Liver (tissue), 9 donors: ENCODE data around the gene IPP. TPM values are rescaled to one million over a fixed set of nuclear protein-coding genes. Genes with fewer than 3 reads are reported as not detected.

ENCODE experiments used
- DNase-seq: peaks from one replicate; pipeline ENCODE4 v3.0.0-alpha.2; 2017; ENCODE audit warnings: low spot score
- H3K27ac ChIP-seq, 2 donors: one replicate each; pipeline ENCODE4 v1.7.0; 2013; ENCODE audit warnings: inconsistent platforms in 2 of 2, low read length in 2 of 2, control low read depth in 1 of 2, low read depth in 1 of 2, mild to moderate bottlenecking in 1 of 2
- H3K27me3 ChIP-seq, 4 donors: one replicate each; pipeline versions ENCODE4 v1.6.1 to v1.7.0; 2013; ENCODE audit warnings: low read length in 3 of 4, inconsistent platforms in 1 of 4, mild to moderate bottlenecking in 1 of 4, moderate library complexity in 1 of 4; ENCODE audit not compliant: control insufficient read depth in 4 of 4, insufficient read depth in 4 of 4
- H3K36me3 ChIP-seq, 4 donors: one replicate each; pipeline versions ENCODE4 v1.6.1 to v1.7.0; 2013; ENCODE audit warnings: low read length in 3 of 4, mild to moderate bottlenecking in 3 of 4, low read depth in 1 of 4, moderate library complexity in 1 of 4; ENCODE audit not compliant: control insufficient read depth in 4 of 4, insufficient read depth in 3 of 4
- H3K4me1 ChIP-seq, 4 donors: one replicate each; pipeline versions ENCODE4 v1.6.1 to v1.7.0; 2013; ENCODE audit warnings: low read length in 3 of 4, mild to moderate bottlenecking in 3 of 4, moderate library complexity in 1 of 4; ENCODE audit not compliant: control insufficient read depth in 4 of 4, insufficient read depth in 4 of 4
- H3K4me3 ChIP-seq, 3 donors: one replicate each; pipeline versions ENCODE4 v1.6.1 to v1.7.0; 2013; ENCODE audit warnings: low read length in 3 of 3, control low read depth in 1 of 3, low read depth in 1 of 3, mild to moderate bottlenecking in 1 of 3
- H3K9ac ChIP-seq, 2 donors: one replicate each; pipeline ENCODE4 v1.7.0; 2013; ENCODE audit warnings: low read length in 2 of 2, mild to moderate bottlenecking in 2 of 2, moderate library complexity in 2 of 2, control low read depth in 1 of 2, low read depth in 1 of 2
- H3K9me3 ChIP-seq, 4 donors: one replicate each; pipeline versions ENCODE4 v1.6.1 to v1.7.0; 2013; ENCODE audit warnings: low read length in 3 of 4; ENCODE audit not compliant: control insufficient read depth in 4 of 4
- ATF3 ChIP-seq: IDR thresholded peaks from 2 replicates; pipeline ENCODE4 v1.6.1; 2016; ENCODE audit warnings: antibody characterized with exemption
- CTCF ChIP-seq: fragments of 150-350 bp; IDR thresholded peaks from 2 replicates; pipeline ENCODE4 v1.5.1; 2017; ENCODE audit warnings: improper control_type of control experiment, low read depth, low read length; ENCODE audit not compliant: missing input control
- EGR1 ChIP-seq, 2 donors: IDR thresholded peaks; 2 replicates each; pipeline ENCODE4 v1.6.1; 2016 to 2018; ENCODE audit warnings: antibody characterized with exemption in 2 of 2, low read depth in 2 of 2
- FOXA1 ChIP-seq: IDR thresholded peaks from 2 replicates; pipeline ENCODE4 v1.6.1; 2016; ENCODE audit warnings: antibody characterized with exemption
- FOXA2 ChIP-seq: IDR thresholded peaks from 2 replicates; pipeline ENCODE4 v1.6.1; 2016; ENCODE audit warnings: antibody characterized with exemption
- GABPA ChIP-seq, 2 donors: IDR thresholded peaks in 1 of 2; conservative IDR thresholded peaks in 1 of 2; 2 replicates each; pipeline ENCODE4 v1.6.1; 2016; ENCODE audit warnings: antibody characterized with exemption in 2 of 2, mild to moderate bottlenecking in 1 of 2, moderate library complexity in 1 of 2
- HNF4A ChIP-seq, 2 donors: conservative IDR thresholded peaks; 2 replicates each; pipeline ENCODE4 v1.6.1; 2016; ENCODE audit warnings: antibody characterized with exemption in 2 of 2, mild to moderate bottlenecking in 2 of 2
- HNF4G ChIP-seq: IDR thresholded peaks from 2 replicates; pipeline ENCODE4 v1.6.1; 2016; ENCODE audit warnings: antibody characterized with exemption
- JUND ChIP-seq, 2 donors: IDR thresholded peaks; 2 replicates each; pipeline ENCODE4 v1.6.1; 2016; ENCODE audit warnings: antibody characterized with exemption in 2 of 2
- MAX ChIP-seq: IDR thresholded peaks from 2 replicates; pipeline ENCODE4 v1.6.1; 2016; ENCODE audit warnings: antibody characterized with exemption
- NR2F2 ChIP-seq: IDR thresholded peaks from 2 replicates; pipeline ENCODE4 v1.6.1; 2016; ENCODE audit warnings: antibody characterized with exemption
- RAD21 ChIP-seq, 2 donors: IDR thresholded peaks; 2 replicates each; pipeline ENCODE4 v1.6.1; 2016; ENCODE audit warnings: antibody characterized with exemption in 2 of 2, mild to moderate bottlenecking in 2 of 2
- REST ChIP-seq: IDR thresholded peaks from 2 replicates; pipeline ENCODE4 v1.6.1; 2016; ENCODE audit warnings: antibody characterized with exemption, mild to moderate bottlenecking
- RXRA ChIP-seq, 2 donors: IDR thresholded peaks; 2 replicates each; pipeline ENCODE4 v1.6.1; 2017 to 2018; ENCODE audit warnings: antibody characterized with exemption in 2 of 2, mild to moderate bottlenecking in 1 of 2
- SP1 ChIP-seq: IDR thresholded peaks from 2 replicates; pipeline ENCODE4 v1.6.1; 2018; ENCODE audit warnings: antibody characterized with exemption, mild to moderate bottlenecking
- TAF1 ChIP-seq: conservative IDR thresholded peaks from 2 replicates; pipeline ENCODE4 v1.6.1; 2016; ENCODE audit warnings: antibody characterized with exemption, mild to moderate bottlenecking
- YY1 ChIP-seq: IDR thresholded peaks from 2 replicates; pipeline ENCODE4 v1.6.1; 2016; ENCODE audit warnings: antibody characterized with exemption, mild to moderate bottlenecking
- ZBTB33 ChIP-seq: IDR thresholded peaks from 2 replicates; pipeline ENCODE4 v1.6.1; 2016; ENCODE audit warnings: antibody characterized with exemption
- WGBS: extraction: QIAGEN DNeasy Blood & Tissue Kit; methylation state at CpG from one replicate; pipeline ENCODE4 v1.1.7; 2013; 5-methylcytosine and 5-hydroxymethylcytosine counted together
- polyA plus RNA-seq, 2 donors: library from polyadenylated mRNA; stranded (reverse) in 1 of 2; unstranded in 1 of 2; fragments of 200-250 nt in 1 of 2; fragments of >200 nt in 1 of 2; fragmentation: Nextera tagmentation in 1 of 2; extraction: Ambion mirVana in 1 of 2; gene quantifications; one replicate each; pipeline versions ENCODE4 v1.2.1 to v1.2.3, GENCODE V29; 2013 to 2015
- total RNA-seq, 2 donors: library from RNA; depleted of rRNA; stranded (reverse); fragments of >200 nt; gene quantifications; one replicate each; pipeline ENCODE4 v1.2.3, GENCODE V29; 2014
- donor health status: healthy.
- donor health status: healthy.
- donor health status: healthy.
- donor health status: healthy.
- donor health status: healthy.

Gene IPP
- total and polyA plus RNA-seq, 4 donors, result 2.7 to 6.7 (median 5.5) TPM

GRCh38 chr1:45685308-45686014, 65.0 kb downstream of the IPP start:
- Histone ChIP-seq H3K4me3 (peak overlapping the region; percentile 87 to 99 (median 92)), H3K27me3 (no peaks in the 10 kb centered on the region), H3K9me3 (no peaks in the 10 kb centered on the region), H3K4me1 (peaks cover 10 to 44% (median 33%) of the 10 kb centered on the region in 4 donors), H3K36me3 (no peaks in the 10 kb centered on the region), H3K27ac (peak overlapping the region; percentile 98 to 99), H3K9ac (peak overlapping the region; percentile 86 to 98)
- under 1% methylated on average over 13 of the region's 13 CpGs for WGBS
- DNase-seq, result no peak
- TF ChIP-seq GABPA (IDR thresholded peaks at IDR 0.05 in 1 of 2, conservative IDR thresholded peaks at IDR 0.05 in 1 of 2) (no peak), JUND (IDR thresholded peaks at IDR 0.05) (no peak), ZBTB33 (no peak), CTCF (no peak), EGR1 (IDR thresholded peaks at IDR 0.05; ENCODE audit: low read depth in 2 of 2) (no peak), FOXA2 (no peak), RAD21 (IDR thresholded peaks at IDR 0.05) (no peak), NR2F2 (no peak), HNF4A (conservative IDR thresholded peaks at IDR 0.05) (no peak), ATF3 (no peak), HNF4G (no peak), SP1 (no peak), REST (no peak), TAF1 (no peak), MAX (no peak), FOXA1 (no peak), RXRA (IDR thresholded peaks at IDR 0.05) (no peak), YY1 (no peak)
